MM.1S (cell line): Measurements from ENCODE around the gene GUCA1A.

Experiments used
- EZH2 ChIP-seq: fragments of 300-600 bp; sonication (generic); optimal IDR thresholded peaks from 2 replicates; pipeline ENCODE3; 2017; ENCODE audit warnings: low read depth, mild to moderate bottlenecking, antibody characterized with exemption, low read length, mixed read lengths
- EZH2phosphoT487 ChIP-seq: fragments of 300-600 bp; sonication (generic); IDR thresholded peaks from 2 replicates; pipeline ENCODE4 v1.6.1; 2018; ENCODE audit warnings: antibody characterized with exemption, low read length
- TF ChIP-seq, protein P1 (sequence below): fragments of 300-600 bp; sonication (generic); IDR thresholded peaks from 2 replicates; pipeline ENCODE4 v1.5.1; 2016; ENCODE audit warnings: antibody characterized with exemption, low read length, mixed read lengths

- no peak for TF ChIP-seq EZH2phosphoT487
- TF ChIP-seq, protein P1, sequence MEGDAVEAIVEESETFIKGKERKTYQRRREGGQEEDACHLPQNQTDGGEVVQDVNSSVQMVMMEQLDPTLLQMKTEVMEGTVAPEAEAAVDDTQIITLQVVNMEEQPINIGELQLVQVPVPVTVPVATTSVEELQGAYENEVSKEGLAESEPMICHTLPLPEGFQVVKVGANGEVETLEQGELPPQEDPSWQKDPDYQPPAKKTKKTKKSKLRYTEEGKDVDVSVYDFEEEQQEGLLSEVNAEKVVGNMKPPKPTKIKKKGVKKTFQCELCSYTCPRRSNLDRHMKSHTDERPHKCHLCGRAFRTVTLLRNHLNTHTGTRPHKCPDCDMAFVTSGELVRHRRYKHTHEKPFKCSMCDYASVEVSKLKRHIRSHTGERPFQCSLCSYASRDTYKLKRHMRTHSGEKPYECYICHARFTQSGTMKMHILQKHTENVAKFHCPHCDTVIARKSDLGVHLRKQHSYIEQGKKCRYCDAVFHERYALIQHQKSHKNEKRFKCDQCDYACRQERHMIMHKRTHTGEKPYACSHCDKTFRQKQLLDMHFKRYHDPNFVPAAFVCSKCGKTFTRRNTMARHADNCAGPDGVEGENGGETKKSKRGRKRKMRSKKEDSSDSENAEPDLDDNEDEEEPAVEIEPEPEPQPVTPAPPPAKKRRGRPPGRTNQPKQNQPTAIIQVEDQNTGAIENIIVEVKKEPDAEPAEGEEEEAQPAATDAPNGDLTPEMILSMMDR, result no peak
- TF ChIP-seq EZH2, result no peak
Observed at GRCh38 chr6:42171813-42172581, 1.2 kb upstream of the GUCA1A start.
